Urothelium cell line (cell line): Measurements from ENCODE around the gene DIAPH3.

Experiments
- DNase-seq: peaks from one replicate; pipeline ENCODE4 v3.0.0; 2011; ENCODE audit warnings: low spot score, mixed read lengths
- FAIRE-seq: peaks from 2 replicates; lab custom pipeline; 2011; peaks lifted over from hg19 to GRCh38; lab: Jason Lieb, UNC

Gene DIAPH3

DNA sequence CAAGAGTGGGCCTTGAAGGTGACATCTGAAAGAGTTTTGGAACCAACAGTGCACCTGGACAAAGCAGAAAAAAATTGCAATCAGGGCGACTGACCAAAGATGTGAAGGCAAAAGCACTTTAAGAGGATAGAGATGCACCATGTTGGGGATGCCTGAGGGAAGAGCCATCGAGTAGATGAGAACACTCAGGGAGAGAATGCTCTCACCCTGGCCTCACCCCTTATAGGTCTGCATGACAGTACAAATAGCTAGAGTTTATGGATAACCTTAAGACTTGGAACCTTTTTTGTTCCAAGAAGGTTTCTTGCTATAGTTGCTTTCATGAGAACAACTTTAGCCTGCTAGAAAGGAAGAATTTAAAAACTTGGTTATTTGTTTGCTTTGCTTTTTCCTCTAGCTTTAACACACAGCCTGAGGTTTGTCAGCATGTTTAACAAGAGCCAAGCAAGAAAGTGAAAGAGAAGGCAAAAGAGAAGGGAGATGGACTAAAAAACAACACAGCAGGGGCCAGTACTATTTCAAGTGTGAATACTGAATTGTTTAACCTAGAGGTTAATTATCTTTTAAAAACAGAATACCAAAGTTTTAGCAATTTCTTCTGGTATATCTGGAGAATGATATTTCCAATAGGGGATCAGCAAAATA lies 418.9 kb downstream of the DIAPH3 start:
- FAIRE-seq (no peak), DNase-seq (no peak)

GRCh38 chr13:59743195-59743594 lies 420.5 kb downstream of the DIAPH3 start:
- FAIRE-seq (no peak), DNase-seq (no peak)

GRCh38 chr13:59742467-59742866 lies 421.3 kb downstream of the DIAPH3 start:
- FAIRE-seq: no peak

GRCh38 chr13:59738921-59739320 lies 424.8 kb downstream of the DIAPH3 start:
- FAIRE-seq: no peak
- DNase-seq: no peak

More at GRCh38 chr13:59742467-59742866, 421.3 kb downstream of the DIAPH3 start:
- no peak for DNase-seq

DNA sequence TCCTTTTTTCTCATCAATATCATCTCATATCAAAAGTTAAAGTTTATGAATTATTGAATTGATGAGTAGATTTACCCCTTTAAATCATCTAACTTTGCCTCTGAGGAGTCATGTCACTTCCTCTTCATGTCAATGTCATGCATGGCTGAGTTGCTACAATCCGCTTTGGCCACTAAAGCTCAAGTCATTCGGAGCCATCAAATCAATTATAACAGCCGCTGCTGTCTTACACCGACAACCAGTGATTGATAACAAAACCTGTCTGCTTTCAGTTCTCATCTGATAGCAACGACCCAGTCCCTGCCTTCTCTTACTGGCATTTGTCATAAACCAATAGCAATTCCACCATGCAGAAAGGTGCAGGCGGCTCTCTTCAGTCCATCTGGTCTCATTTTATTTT lies 429.3 kb downstream of the DIAPH3 start:
- no peak for FAIRE-seq
- no peak for DNase-seq

DNA sequence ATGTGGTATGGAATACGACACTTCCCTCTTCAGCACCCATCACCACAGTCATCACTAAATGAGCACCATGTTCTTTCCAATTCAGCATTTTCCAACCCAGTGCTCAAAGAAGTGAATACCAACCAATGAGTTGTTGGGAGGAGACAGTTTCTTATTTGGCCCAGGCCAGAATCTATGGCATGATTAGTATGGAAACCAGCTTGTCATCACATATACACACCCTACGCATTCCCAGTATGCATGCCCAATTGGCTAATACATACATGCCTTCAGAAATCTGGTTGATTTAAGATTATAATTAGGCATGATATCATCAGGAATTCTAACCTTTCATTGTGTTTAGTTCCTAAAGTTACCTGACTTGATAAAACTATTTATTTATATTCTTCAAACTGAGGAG lies 430.0 kb downstream of the DIAPH3 start:
- FAIRE-seq (no peak), DNase-seq (no peak)

- no peak for DNase-seq
- FAIRE-seq: no peak
Observed at GRCh38 chr13:59730026-59730425, 433.7 kb downstream of the DIAPH3 start.

- no peak for FAIRE-seq
- DNase-seq: no peak
Observed at GRCh38 chr13:59728896-59729545, 434.7 kb downstream of the DIAPH3 start.

DNA sequence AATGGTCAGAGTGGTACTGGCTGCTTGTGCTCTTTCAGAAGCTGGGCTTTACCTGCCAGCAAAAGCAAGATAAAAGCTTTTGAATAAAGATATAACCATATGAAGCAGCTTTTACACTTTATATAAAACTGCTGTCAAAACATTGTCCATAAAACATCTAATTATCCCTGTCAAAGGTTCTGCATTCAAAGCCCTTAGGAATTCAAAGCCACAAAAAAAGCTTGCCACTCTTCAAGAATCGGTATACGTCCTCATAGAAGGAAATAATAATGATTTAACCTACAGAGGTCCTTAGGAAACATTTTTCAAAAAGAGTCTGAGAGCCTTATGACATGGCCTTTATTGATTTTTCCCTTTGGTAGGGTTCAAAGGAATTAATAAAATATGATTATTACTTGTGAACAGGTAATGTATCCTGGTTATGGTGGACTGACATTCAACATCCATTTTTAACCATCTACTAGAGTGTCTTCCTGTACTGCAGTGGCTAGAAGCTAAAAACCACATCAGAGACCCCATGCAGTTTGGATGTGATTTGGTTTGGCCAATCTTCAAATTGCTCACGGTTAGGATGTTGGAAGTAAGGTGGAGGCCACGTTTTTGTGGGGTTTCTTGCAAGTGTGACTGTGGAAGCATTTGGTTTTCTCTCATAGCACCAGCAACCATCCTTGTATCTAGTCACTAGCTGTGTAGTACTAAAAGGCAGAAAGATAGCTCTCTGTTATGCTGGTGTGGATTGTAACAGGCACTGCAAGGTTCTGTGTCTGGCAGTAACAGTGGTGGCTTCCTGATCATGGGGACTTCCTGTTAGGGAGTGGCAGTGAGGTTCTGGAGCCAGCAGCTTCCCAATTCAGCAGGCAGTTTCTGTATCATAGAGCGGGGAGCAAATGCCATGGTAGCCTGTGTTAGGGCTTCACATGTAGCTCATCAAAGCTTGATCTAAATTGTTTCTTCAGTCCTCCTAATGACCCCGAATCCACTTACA lies 441.5 kb downstream of the DIAPH3 start:
- no peak for DNase-seq
- FAIRE-seq: no peak

DNA sequence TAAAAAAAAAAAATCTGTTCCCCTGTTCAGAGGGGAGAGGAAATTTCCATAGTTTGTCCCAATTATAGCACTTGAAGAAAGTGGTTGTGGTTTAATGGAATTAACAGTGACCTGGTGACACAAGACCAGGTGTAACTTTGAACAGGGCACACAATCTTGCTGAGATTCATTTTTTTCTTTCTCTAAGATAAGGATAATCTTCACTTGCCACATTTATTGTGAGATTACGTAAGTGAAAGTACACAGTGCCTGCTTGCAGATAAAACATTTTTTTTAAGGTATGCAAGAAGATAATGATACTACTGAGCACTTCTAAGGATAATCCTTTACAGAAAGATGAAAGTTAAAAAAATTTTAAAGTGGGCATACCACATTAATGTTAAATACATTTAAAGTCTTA lies 448.1 kb downstream of the DIAPH3 start:
- no peak for FAIRE-seq
- no peak for DNase-seq

- DNase-seq (no peak), FAIRE-seq (no peak)
Observed at GRCh38 chr13:59710996-59711701, 452.6 kb downstream of the DIAPH3 start.

DNA sequence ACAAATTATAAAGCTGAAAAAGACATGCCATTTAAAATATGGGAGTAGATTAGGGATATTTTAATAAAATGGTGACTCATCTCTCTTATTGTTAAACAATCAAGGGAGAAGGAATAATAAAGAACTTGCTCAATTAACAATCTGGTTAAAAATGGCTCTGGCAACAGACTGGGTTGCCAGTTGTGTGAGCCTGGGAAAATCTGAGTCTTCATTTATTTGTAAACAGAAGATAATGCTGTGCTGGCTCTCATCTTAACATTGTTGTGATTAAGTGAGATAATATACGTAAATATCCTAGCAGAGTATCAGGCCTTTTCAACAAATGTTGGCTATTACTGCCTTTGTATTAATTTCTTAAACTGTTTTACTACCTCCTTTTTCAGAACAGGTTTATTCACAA lies 453.3 kb downstream of the DIAPH3 start:
- DNase-seq: no peak
- no peak for FAIRE-seq

- FAIRE-seq (no peak), DNase-seq (no peak)
Observed at GRCh38 chr13:59706101-59706976, 457.4 kb downstream of the DIAPH3 start.

DNA sequence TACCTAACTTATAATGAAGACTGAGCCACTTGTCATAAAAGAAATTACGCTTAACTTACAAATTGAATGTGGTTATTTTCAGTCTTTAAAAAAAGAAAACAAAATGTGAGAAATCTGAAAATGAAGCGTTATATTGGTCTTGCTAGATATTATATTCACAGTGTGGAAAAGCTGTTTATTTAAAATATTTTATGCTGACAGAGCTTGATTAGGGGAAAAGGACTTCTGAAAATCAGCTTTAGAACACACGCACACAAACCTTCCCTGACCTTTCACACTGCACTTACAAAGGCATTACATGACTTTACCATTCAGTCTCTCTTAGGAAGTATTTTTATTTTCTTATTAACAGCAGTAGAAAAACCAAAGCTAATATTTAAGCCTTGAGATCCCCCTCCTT lies 461.5 kb downstream of the DIAPH3 start:
- FAIRE-seq: no peak

GRCh38 chr13:59701261-59701660 lies 462.5 kb downstream of the DIAPH3 start:
- DNase-seq (no peak), FAIRE-seq (no peak)

More for the DNA sequence above, 461.5 kb downstream of the DIAPH3 start:
- no peak for DNase-seq

GRCh38 chr13:59700281-59700680 lies 463.4 kb downstream of the DIAPH3 start:
- DNase-seq: no peak
- no peak for FAIRE-seq

- DNase-seq: no peak
- no peak for FAIRE-seq
Observed at GRCh38 chr13:59696271-59696670, 467.5 kb downstream of the DIAPH3 start.

DNA sequence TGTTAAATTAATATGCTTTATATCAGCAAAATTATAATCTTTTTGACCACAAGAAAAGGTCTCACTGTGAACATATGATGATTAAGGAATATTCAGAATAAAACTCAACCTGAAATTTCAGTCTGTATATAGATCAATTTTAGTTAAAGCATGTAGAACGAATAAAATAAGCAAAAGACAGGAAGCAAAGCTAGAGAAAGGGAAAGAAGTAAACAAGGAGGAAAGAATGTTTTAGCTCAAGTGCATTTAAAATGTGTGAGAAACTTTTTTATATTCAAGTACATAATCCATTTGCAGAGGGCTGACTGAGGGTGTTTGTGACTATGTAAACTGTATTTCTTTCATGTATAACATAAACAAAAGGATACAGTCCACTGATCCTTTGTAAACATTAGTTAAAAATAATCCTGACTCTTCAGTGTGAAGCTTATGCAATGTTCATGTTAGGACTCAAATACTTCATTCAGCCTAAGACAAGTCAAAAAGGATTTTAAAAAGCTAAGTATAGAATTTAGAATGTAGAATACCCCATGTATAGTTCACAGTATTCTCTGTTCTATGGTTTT lies 472.1 kb downstream of the DIAPH3 start:
- no peak for FAIRE-seq

DNA sequence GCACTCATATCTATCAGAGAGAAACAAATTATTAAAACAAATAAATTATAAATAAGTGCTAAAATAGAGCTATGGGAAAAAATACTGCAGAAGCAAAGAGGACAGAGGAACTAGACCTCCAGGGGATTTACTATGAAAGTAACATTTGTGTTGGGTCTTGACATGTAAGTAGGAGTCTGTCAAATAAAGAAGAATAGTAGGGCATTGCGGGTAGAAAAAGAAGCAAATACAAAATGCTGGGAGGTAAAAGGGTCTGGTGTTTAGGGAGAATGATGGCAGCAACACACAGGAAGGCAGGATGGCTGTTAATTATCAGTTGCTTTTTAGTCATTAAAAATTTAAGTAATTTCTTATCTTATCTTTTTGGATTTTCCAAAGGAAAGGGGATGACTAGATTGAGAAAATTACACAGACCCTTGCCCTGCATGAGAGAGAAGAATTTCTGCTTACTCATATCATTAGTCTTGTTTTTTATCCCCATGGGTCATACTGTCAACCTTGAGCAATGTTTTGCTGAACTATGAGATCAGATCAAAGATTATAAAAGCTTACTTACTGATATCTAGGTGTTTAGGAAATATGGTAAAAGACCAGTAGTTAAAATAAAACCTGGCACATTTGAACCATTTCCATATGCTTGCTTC lies 472.7 kb downstream of the DIAPH3 start:
- FAIRE-seq: no peak

More for the DNA sequence above, 472.1 kb downstream of the DIAPH3 start:
- DNase-seq: no peak

More for the DNA sequence above, 472.7 kb downstream of the DIAPH3 start:
- DNase-seq: no peak
